ENCODE data around the gene CNKSR2. TPM values are rescaled to one million over a fixed set of nuclear protein-coding genes. Genes with fewer than 3 reads are reported as not detected.

The CNKSR2 gene
- total and polyA plus RNA-seq, 10 of the 15 experiments (the other 5 are each of a cell fraction or from before 2014, with no cell fraction given) = 0.02 to 0.69 (median 0.18) TPM; not detected in 4

- no peaks in the 10 kb centered on the region for H3K9me3 ChIP-seq (replicated peaks; ENCODE audit: control insufficient read depth, insufficient read depth, low read length)
- ChIA-PET SMC1A (ENCODE audit: uncharacterized antibody, unreplicated experiment) (no interaction called here), RAD21 (ENCODE audit: unreplicated experiment) (no interaction called here), CTCF (no interaction called here), POLR2A (no interaction called here)
- no peak for TF ChIP-seq CBX5 (IDR thresholded peaks at IDR 0.05; ENCODE audit: low read depth)
- no peak for TF ChIP-seq USF1 (IDR thresholded peaks at IDR 0.05; ENCODE audit: borderline replicate concordance, extremely low read length, insufficient read depth, low read depth, low read length)
- H3K36me3 ChIP-seq (ENCODE audit: control insufficient read depth in 2 of 2, insufficient read depth in 2 of 2, low read length in 1 of 2) = no peaks in the 10 kb centered on the region
- no peak for FAIRE-seq
- H3K79me2 ChIP-seq (ENCODE audit: control insufficient read depth, insufficient read depth, low read length) = no peaks in the 10 kb centered on the region
- no peaks in the 10 kb centered on the region for H3K4me1 ChIP-seq (ENCODE audit: control insufficient read depth, insufficient read depth, low read length)
- H3K27me3 ChIP-seq (replicated peaks in 1 of 2; ENCODE audit: control insufficient read depth in 2 of 2, insufficient read depth in 2 of 2, low read length in 1 of 2) = no peaks in the 10 kb centered on the region
- ATAC-seq = no peak
- H3K27ac ChIP-seq (ENCODE audit: control insufficient read depth, insufficient read depth) = no peak overlapping the region
- H3K4me3 ChIP-seq = no peak overlapping the region
- in situ Hi-C loops (cut with MboI) (no loop called here), intact Hi-C loops (cut with micrococcal nuclease; ENCODE audit: unreplicated experiment) (no loop called here)
- H2AFZ ChIP-seq (ENCODE audit: control insufficient read depth, low read depth, low read length) = no peak overlapping the region
- no peak overlapping the region for H3K9ac ChIP-seq (ENCODE audit: control insufficient read depth, insufficient read depth, low read length)
- no peaks in the 10 kb centered on the region for H4K20me1 ChIP-seq (ENCODE audit: control insufficient read depth, insufficient read depth)
- no peak overlapping the region for H3K4me2 ChIP-seq (ENCODE audit: control insufficient read depth, insufficient read depth)
- no peak for DNase-seq (ENCODE audit: low read depth, low spot score)
- no TSS peak for BruUV-seq (replicated peaks)
Observed at GRCh38 chrX:21606002-21606401, 231.8 kb downstream of the CNKSR2 start.

- H3K27ac ChIP-seq (ENCODE audit: control insufficient read depth, insufficient read depth) = no peak overlapping the region
- ChIA-PET CTCF (no interaction called here), POLR2A (no interaction called here)
Observed at GRCh38 chrX:21610168-21610567, 235.9 kb downstream of the CNKSR2 start.

More at GRCh38 chrX:21610168-21610567, 235.9 kb downstream of the CNKSR2 start:
- H3K9me3 ChIP-seq (replicated peaks; ENCODE audit: control insufficient read depth, insufficient read depth, low read length) = no peaks in the 10 kb centered on the region
- no TSS peak for BruUV-seq (replicated peaks)
- no peaks in the 10 kb centered on the region for H4K20me1 ChIP-seq (ENCODE audit: control insufficient read depth, insufficient read depth)
- H3K27me3 ChIP-seq (replicated peaks in 1 of 2; ENCODE audit: control insufficient read depth in 2 of 2, insufficient read depth in 2 of 2, low read length in 1 of 2) = no peaks in the 10 kb centered on the region
- H3K4me3 ChIP-seq = no peak overlapping the region
- no peaks in the 10 kb centered on the region for H3K79me2 ChIP-seq (ENCODE audit: control insufficient read depth, insufficient read depth, low read length)
- H3K9ac ChIP-seq (ENCODE audit: control insufficient read depth, insufficient read depth, low read length) = no peak overlapping the region
- in situ Hi-C loops (cut with MboI) (no loop called here), intact Hi-C loops (cut with micrococcal nuclease; ENCODE audit: unreplicated experiment) (loop anchor here (10.0 kb wide), 1 partner anchor 65 kb away; no protein-coding TSS in a partner anchor)
- WGBS (ENCODE audit: insufficient coverage, insufficient replicate concordance, low lambda C conversion rate, missing lambda C conversion rate) = 100% methylated on average over 1 of the region's 1 CpG
- ATAC-seq (no peak), FAIRE-seq (no peak), DNase-seq (ENCODE audit: low read depth, low spot score) (no peak)
- TF ChIP-seq WRNIP1 (IDR thresholded peaks at IDR 0.05; ENCODE audit: borderline replicate concordance, low read depth, low read length) (no peak), HDGF (IDR thresholded peaks at IDR 0.05) (no peak), NFYB (IDR thresholded peaks at IDR 0.05; ENCODE audit: insufficient read depth, low read depth, low read length) (no peak), GABPA (IDR thresholded peaks at IDR 0.05; ENCODE audit: low read depth) (no peak), CBX3 (IDR thresholded peaks at IDR 0.05; ENCODE audit: borderline replicate concordance, low read depth) (no peak), PAX5 (IDR thresholded peaks at IDR 0.05; ENCODE audit: borderline replicate concordance, low read depth, low read length) (no peak), SMAD1 (IDR thresholded peaks at IDR 0.05; ENCODE audit: low read depth, partially characterized antibody) (no peak), NRF1 (conservative IDR thresholded peaks at IDR 0.05; ENCODE audit: low read depth, low read length) (no peak), PRDM15 (CRISPR knock-in tag; IDR thresholded peaks at IDR 0.05) (no peak), NR2C2 (IDR thresholded peaks at IDR 0.05; ENCODE audit: borderline replicate concordance, control insufficient read depth, insufficient read length, low read depth) (no peak)
- H3K36me3 ChIP-seq (ENCODE audit: control insufficient read depth in 2 of 2, insufficient read depth in 2 of 2, low read length in 1 of 2) = no peaks in the 10 kb centered on the region
- ChIA-PET RAD21 (ENCODE audit: unreplicated experiment) (no interaction called here), SMC1A (ENCODE audit: uncharacterized antibody, unreplicated experiment) (no interaction called here)
- H2AFZ ChIP-seq (ENCODE audit: control insufficient read depth, low read depth, low read length) = no peak overlapping the region
- no peaks in the 10 kb centered on the region for H3K4me1 ChIP-seq (ENCODE audit: control insufficient read depth, insufficient read depth, low read length)
- no peak overlapping the region for H3K4me2 ChIP-seq (ENCODE audit: control insufficient read depth, insufficient read depth)

All from GM12878 (cell line).